D341Med (cell line): Measurements from ENCODE around the gene IPMK.
"Not testable (repeated sequence)": the region's sequence is repeated elsewhere in the genome, so short reads cannot be mapped to it uniquely, and the experiment has no call there.

Experiments used
- DNase-seq: peaks from one replicate; pipeline ENCODE4 v3.0.0; 2012; ENCODE audit warnings: low spot score

The IPMK gene

GRCh38 chr10:58220769-58221451 lies 46.8 kb downstream of the IPMK start:
- DNase-seq, result no peak

GRCh38 chr10:58219875-58220274 lies 47.8 kb downstream of the IPMK start:
- no peak for DNase-seq

- no peak for DNase-seq
Measured at GRCh38 chr10:58217612-58218011, 50.1 kb downstream of the IPMK start.

- no peak for DNase-seq
Measured at GRCh38 chr10:58212622-58213021, 55.1 kb downstream of the IPMK start.

- DNase-seq, result no peak
Measured at GRCh38 chr10:58210160-58210559, 57.5 kb downstream of the IPMK start.

GRCh38 chr10:58209669-58210068 lies 58.0 kb downstream of the IPMK start:
- no peak for DNase-seq

GRCh38 chr10:58206251-58206650 lies 61.4 kb downstream of the IPMK start:
- DNase-seq, result no peak

GRCh38 chr10:58201704-58202103 lies 66.0 kb downstream of the IPMK start:
- no peak for DNase-seq

GRCh38 chr10:58189269-58189668 lies 78.4 kb downstream of the IPMK start:
- DNase-seq, result no peak

GRCh38 chr10:58184120-58184670 lies 83.5 kb downstream of the IPMK start:
- no peak for DNase-seq

GRCh38 chr10:58180666-58181065 lies 87.0 kb downstream of the IPMK start:
- no peak for DNase-seq

GRCh38 chr10:58179238-58179637 lies 88.5 kb downstream of the IPMK start:
- DNase-seq, result no peak

GRCh38 chr10:58178811-58179210 lies 88.9 kb downstream of the IPMK start:
- no peak for DNase-seq

GRCh38 chr10:58177362-58177947 lies 90.2 kb downstream of the IPMK start:
- no peak for DNase-seq

GRCh38 chr10:58175990-58176900 lies 91.4 kb downstream of the IPMK start:
- DNase-seq, result no peak

- DNase-seq, result no peak
Measured at GRCh38 chr10:58174831-58175230, 92.9 kb downstream of the IPMK start.

- no peak for DNase-seq
Measured at GRCh38 chr10:58173391-58173790, 94.3 kb downstream of the IPMK start.

- no peak for DNase-seq
Measured at GRCh38 chr10:58171146-58171545, 96.5 kb downstream of the IPMK start.

GRCh38 chr10:58164517-58164916 lies 103.2 kb downstream of the IPMK start:
- no peak for DNase-seq

- no peak for DNase-seq
Measured at GRCh38 chr10:58158806-58159205, 108.9 kb downstream of the IPMK start.

GRCh38 chr10:58157076-58157766 lies 110.5 kb downstream of the IPMK start:
- DNase-seq, result no peak

GRCh38 chr10:58155941-58156340 lies 111.8 kb downstream of the IPMK start:
- DNase-seq, result not testable (repeated sequence)
